Heart left ventricle (tissue), 16 donors: ENCODE data around the gene GPR68. TPM values are rescaled to one million over a fixed set of nuclear protein-coding genes. Genes with fewer than 3 reads are reported as not detected.

ENCODE experiments used
- ATAC-seq, 4 donors: fragments of 200-7000 bp; cut with Tn5 transposase; one replicate each; pipeline ENCODE4 v1.9.1; 2020 to 2022; ENCODE audit warnings: moderate library complexity in 4 of 4, mild to moderate bottlenecking in 3 of 4, moderate number of reproducible peaks in 1 of 4
- DNase-seq, 5 donors: peaks; one replicate each; pipeline ENCODE4 v3.0.0-alpha.2; 2020
- H3K27ac ChIP-seq, 12 donors: fragments of 200-600 bp; sonication (generic) in 4 of 12; one replicate each; pipeline versions ENCODE4 v1.5.0 to v1.8.0; 2016 to 2022; ENCODE audit warnings: mild to moderate bottlenecking in 2 of 12
- H3K27me3 ChIP-seq, 9 donors: fragments of 200-600 bp; sonication (generic) in 2 of 9; one replicate each; pipeline versions ENCODE4 v1.5.1 to v1.8.0; 2016 to 2022; ENCODE audit warnings: mild to moderate bottlenecking in 3 of 9
- H3K36me3 ChIP-seq, 9 donors: fragments of 200-600 bp; sonication (generic) in 2 of 9; one replicate each; pipeline versions ENCODE4 v1.5.0 to v1.8.0; 2018 to 2022; ENCODE audit warnings: mild to moderate bottlenecking in 2 of 9
- H3K4me1 ChIP-seq, 12 donors: fragments of 200-600 bp; sonication (generic) in 4 of 12; one replicate each; pipeline versions ENCODE4 v1.5.0 to v1.8.0; 2016 to 2022; ENCODE audit warnings: mild to moderate bottlenecking in 3 of 12
- H3K4me3 ChIP-seq, 12 donors: fragments of 200-600 bp; sonication (generic) in 4 of 12; one replicate each; pipeline versions ENCODE4 v1.5.0 to v1.8.0; 2017 to 2022; ENCODE audit warnings: mild to moderate bottlenecking in 9 of 12, moderate library complexity in 4 of 12
- H3K9me3 ChIP-seq, 12 donors: fragments of 200-600 bp; sonication (generic) in 4 of 12; one replicate each; pipeline versions ENCODE4 v1.5.0 to v1.8.0; 2016 to 2022; ENCODE audit warnings: mild to moderate bottlenecking in 1 of 12
- POLR2A ChIP-seq, 2 donors: fragments of 450-650 bp; IDR thresholded peaks; one replicate each; pipeline ENCODE4 v1.6.1; 2017; ENCODE audit warnings: antibody characterized with exemption in 2 of 2, mild to moderate bottlenecking in 2 of 2, moderate library complexity in 2 of 2
- WGBS, 4 donors: extraction: QIAGEN DNeasy Blood & Tissue Kit in 2 of 4; methylation state at CpG; one replicate each; pipeline versions ENCODE4 v1.1.5 to v1.1.7; 2013 to 2018; 5-methylcytosine and 5-hydroxymethylcytosine counted together
- intact Hi-C, 10 donors: fragments of 100-400 bp; cut with DNase I; formaldehyde crosslinking; loops; one replicate each; pipeline versions ENCODE4 v1.11.1 to v1.14.2; 2022
- polyA plus RNA-seq, 2 donors: library from polyadenylated mRNA; stranded (reverse); fragments of 200-250 nt; gene quantifications; one replicate each; pipeline ENCODE4 v1.2.3, GENCODE V29; 2013
- total RNA-seq, 9 donors: library from RNA; depleted of rRNA in 2 of 9; stranded (reverse); fragments of >200 nt in 2 of 9; fragmentation: NEBNext Ultra II Directional in 3 of 9; extraction: Animal tissue kit (Norgen Biotek cat#: 25700) in 3 of 9; gene quantifications; one replicate each; pipeline versions ENCODE4 v1.1.0 to v1.2.4, GENCODE V29; 2016 to 2023
- TF ChIP-seq, protein P1 (sequence below), 12 donors: fragments of 200-600 bp; sonication (generic) in 4 of 12; IDR thresholded peaks; one replicate each; pipeline versions ENCODE4 v1.5.0 to v1.8.0; 2018 to 2022; ENCODE audit warnings: antibody characterized with exemption in 12 of 12, mild to moderate bottlenecking in 5 of 12
- donor health status: ischemic (EF 13 %, LVEDD 7.1; RV severe dilation, severe dysfunction).
- donor health status: healthy with polysubstance abuse.
- donor health status: DM: no; HTN: yes; CAD: no.
- donor health status: DM: no; HTN: no; CAD: no.
- donor health status: ischemic (EF 25% LVEDD 6.9; RV normal size, moderate dysfunction).
- donor health status: ischemic (EF 25% LVEDD 5.7; RV mildly dilated, moderate dysfunction).
- donor health status: healthy.
- donor health status: DM: yes; HTN: yes; CAD: no.
- donor health status: ischemic (EF 35%, LVEDD 5.7; RV mildly dilated, moderate dysfunction).
- donor health status: nonischemic (EF 11% LVEDD 7.7; RV severe dilation, severe dysfunction).
- donor health status: DM: yes; HTN: yes; CAD: no.
- donor health status: PGD.
- donor health status: ischemic (EF 29% LVEDD 5.4; RV normal size, mild dysfunction).
- donor health status: nonischemic (EF 23%, LVEDD 6.1; RV moderate dilation, normal function).

The GPR68 gene
- total and polyA plus RNA-seq, 11 donors, result 0.08 to 2.6 (median 0.59) TPM; not detected in 1

DNA sequence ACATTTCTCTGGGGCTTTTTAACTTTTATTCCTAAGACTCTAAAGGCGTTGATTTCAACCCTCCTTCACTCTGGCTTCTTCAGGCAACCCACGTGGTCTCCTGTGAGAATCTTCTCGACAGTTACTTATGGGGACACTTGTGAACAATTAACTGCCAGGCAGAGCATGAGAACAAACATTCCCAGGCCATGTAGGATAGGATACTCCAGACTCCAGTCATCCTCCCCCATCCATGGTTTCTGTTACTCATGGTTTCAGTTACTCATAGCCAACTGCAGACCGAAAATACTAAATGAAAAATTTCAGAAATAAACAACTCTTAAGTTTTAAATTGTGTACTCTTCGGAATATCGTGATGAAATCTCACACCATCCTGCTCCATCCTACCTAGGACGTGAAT is 19.5 kb downstream of the GPR68 start:
- intact Hi-C loops, result no loop called here
- peaks cover 0 to 59% (median 13%) of the 10 kb centered on the region in 12 donors for H3K4me1 ChIP-seq
- WGBS, 4 donors, result 90 to 95% (median 92%) methylated on average over 7 of the region's 7 CpGs

DNA sequence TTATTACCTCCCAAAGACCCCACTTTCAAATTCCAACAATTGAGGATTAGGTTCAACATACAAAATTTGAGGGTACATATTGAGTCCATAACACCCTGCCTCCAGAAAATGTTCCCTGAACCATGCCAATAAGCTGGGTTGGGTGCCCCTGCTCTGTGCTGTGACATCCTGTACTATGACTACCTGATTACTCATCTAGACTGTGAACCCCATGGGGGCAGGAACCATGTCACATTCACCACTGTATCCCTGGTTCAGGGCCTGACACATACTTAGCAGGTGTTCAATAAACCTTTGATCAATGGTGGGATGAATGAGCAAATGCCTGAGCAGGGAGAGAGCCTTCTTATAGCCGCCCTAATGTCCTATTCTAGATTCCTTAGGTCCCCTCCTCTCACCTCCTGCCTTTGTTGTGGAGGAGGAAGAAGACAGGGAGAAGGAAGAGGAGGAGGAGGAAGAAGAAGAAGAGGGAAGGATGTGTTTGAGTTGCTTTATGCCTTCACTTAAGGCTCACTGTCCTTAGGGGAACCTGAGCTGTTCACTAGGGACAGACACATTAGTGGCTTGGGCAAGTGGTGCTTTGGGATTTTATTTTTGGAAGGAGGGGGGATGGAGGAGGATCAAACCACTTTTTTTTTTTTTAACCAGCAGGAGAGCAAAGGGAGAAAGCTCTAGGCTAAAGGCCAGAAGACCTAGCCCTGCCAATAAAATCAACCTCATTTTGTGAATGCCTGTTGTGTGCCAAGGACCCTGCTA is 21.3 kb downstream of the GPR68 start:
- peaks cover 0 to 51% (median 22%) of the 10 kb centered on the region in 12 donors for H3K4me1 ChIP-seq
- intact Hi-C loops, result no loop called here
- H3K27ac ChIP-seq, result peak overlapping the region in 1 of 12 donors; percentile 61
- no peaks in the 10 kb centered on the region for H3K27me3 ChIP-seq
- DNase-seq (no peak), ATAC-seq (peak; percentile 23 to 43 (median 39))
- TF ChIP-seq POLR2A (IDR thresholded peaks at IDR 0.05), result no peak
- no peaks in the 10 kb centered on the region for H3K9me3 ChIP-seq
- H3K36me3 ChIP-seq, result peaks cover 0 to 70% (median 57%) of the 10 kb centered on the region in 9 donors
- 80 to 92% (median 84%) methylated on average over 1 of the region's 1 CpG for WGBS, 4 donors
- H3K4me3 ChIP-seq, result no peak overlapping the region

More for the DNA sequence above, 19.5 kb downstream of the GPR68 start:
- TF ChIP-seq, protein P1, sequence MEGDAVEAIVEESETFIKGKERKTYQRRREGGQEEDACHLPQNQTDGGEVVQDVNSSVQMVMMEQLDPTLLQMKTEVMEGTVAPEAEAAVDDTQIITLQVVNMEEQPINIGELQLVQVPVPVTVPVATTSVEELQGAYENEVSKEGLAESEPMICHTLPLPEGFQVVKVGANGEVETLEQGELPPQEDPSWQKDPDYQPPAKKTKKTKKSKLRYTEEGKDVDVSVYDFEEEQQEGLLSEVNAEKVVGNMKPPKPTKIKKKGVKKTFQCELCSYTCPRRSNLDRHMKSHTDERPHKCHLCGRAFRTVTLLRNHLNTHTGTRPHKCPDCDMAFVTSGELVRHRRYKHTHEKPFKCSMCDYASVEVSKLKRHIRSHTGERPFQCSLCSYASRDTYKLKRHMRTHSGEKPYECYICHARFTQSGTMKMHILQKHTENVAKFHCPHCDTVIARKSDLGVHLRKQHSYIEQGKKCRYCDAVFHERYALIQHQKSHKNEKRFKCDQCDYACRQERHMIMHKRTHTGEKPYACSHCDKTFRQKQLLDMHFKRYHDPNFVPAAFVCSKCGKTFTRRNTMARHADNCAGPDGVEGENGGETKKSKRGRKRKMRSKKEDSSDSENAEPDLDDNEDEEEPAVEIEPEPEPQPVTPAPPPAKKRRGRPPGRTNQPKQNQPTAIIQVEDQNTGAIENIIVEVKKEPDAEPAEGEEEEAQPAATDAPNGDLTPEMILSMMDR (IDR thresholded peaks at IDR 0.05), result no peak
- no peak for TF ChIP-seq POLR2A (IDR thresholded peaks at IDR 0.05)
- Histone ChIP-seq H3K27me3 (no peaks in the 10 kb centered on the region), H3K36me3 (peaks cover 0 to 67% (median 54%) of the 10 kb centered on the region in 9 donors), H3K9me3 (peaks cover 0 to 2% (median 0%) of the 10 kb centered on the region in 12 donors), H3K27ac (no peak overlapping the region), H3K4me3 (no peak overlapping the region)
- ATAC-seq, result no peak
- no peak for DNase-seq

GRCh38 chr14:91221270-91221669 is 23.2 kb downstream of the GPR68 start:
- Histone ChIP-seq H3K27me3 (no peaks in the 10 kb centered on the region), H3K4me3 (no peak overlapping the region), H3K36me3 (peaks cover 0 to 72% (median 59%) of the 10 kb centered on the region in 9 donors), H3K4me1 (peaks cover 0 to 48% (median 22%) of the 10 kb centered on the region in 12 donors), H3K9me3 (no peaks in the 10 kb centered on the region), H3K27ac (no peak overlapping the region)
- intact Hi-C loops, result no loop called here
- DNase-seq (no peak), ATAC-seq (no peak)
- WGBS, 4 donors, result 95 to 100% (median 98%) methylated on average over 1 of the region's 1 CpG
- no peak for TF ChIP-seq POLR2A (IDR thresholded peaks at IDR 0.05)
- TF ChIP-seq, protein P1 (IDR thresholded peaks at IDR 0.05), result no peak

GRCh38 chr14:91220581-91221000 is 23.9 kb downstream of the GPR68 start:
- H3K9me3 ChIP-seq, result no peaks in the 10 kb centered on the region
- no peak overlapping the region for H3K4me3 ChIP-seq
- peak in 2 of 4 donors; percentile 2 to 15 for ATAC-seq
- H3K27ac ChIP-seq, result peak overlapping the region in 1 of 12 donors; percentile 15
- intact Hi-C loops, result no loop called here
- WGBS, 4 donors, result 84 to 91% (median 88%) methylated on average over 9 of the region's 9 CpGs
- TF ChIP-seq POLR2A (IDR thresholded peaks at IDR 0.05), result no peak
- TF ChIP-seq, protein P1 (IDR thresholded peaks at IDR 0.05), result no peak
- H3K4me1 ChIP-seq, result peaks cover 0 to 48% (median 22%) of the 10 kb centered on the region in 12 donors
- no peak for DNase-seq
- H3K36me3 ChIP-seq, result peaks cover 0 to 74% (median 63%) of the 10 kb centered on the region in 9 donors
- H3K27me3 ChIP-seq, result no peaks in the 10 kb centered on the region
